K562 (cell line): Measurements from ENCODE around the gene RETN. TPM values are rescaled to one million over a fixed set of nuclear protein-coding genes. Genes with fewer than 3 reads are reported as not detected.

Experiments
- ATAC-seq: fragments of 200-7000 bp; cut with Tn5 transposase; 3 replicates; pipeline ENCODE4 v1.9.1; 2020; ENCODE audit warnings: moderate library complexity
- BruUV-seq: library from RNA; stranded (reverse); fragments of 400-500 nt; replicated peaks from 2 replicates; lab custom pipeline; 2021; lab: Mats Ljungman, UMichigan
- CTCF ChIA-PET: fragments of 300-600 bp; formaldehyde crosslinking; extraction: SDS; loops from one replicate; lab custom pipeline; 2021; ENCODE audit warnings: low intra/inter-chr PET ratio; lab: Yijun Ruan, JAX
- POLR2A ChIA-PET: fragments of 300-600, 350-650 bp; sonication (Branson Sonifier 250); formaldehyde crosslinking; extraction: SDS; loops from one replicate; lab custom pipeline; 2021; ENCODE audit warnings: antibody characterized with exemption, inconsistent platforms; lab: Yijun Ruan, JAX
- DNase-seq, 4 experiments: peaks; one replicate each; pipeline versions ENCODE4 v3.0.0 to v3.0.0-alpha.2; 2011 to 2018; ENCODE audit warnings: low spot score in 3 of 4, mixed read lengths in 3 of 4; ENCODE audit errors: extremely low read depth in 1 of 4
- FAIRE-seq: peaks from 2 replicates; lab custom pipeline; 2011; peaks lifted over from hg19 to GRCh38; lab: Jason Lieb, UNC
- H2AFZ ChIP-seq: 2 replicates; pipeline ENCODE4 v1.6.0; 2011; ENCODE audit warnings: low read depth, low read length, control low read depth, inconsistent platforms
- H3K27ac ChIP-seq: fragments of 200-600 bp; 3 replicates; pipeline ENCODE4 v1.8.0; 2011; ENCODE audit warnings: low read depth, mild to moderate bottlenecking, control low read depth, inconsistent platforms, low read length, moderate library complexity, mixed read lengths; ENCODE audit errors: extremely low read depth
- H3K27me3 ChIP-seq, 2 experiments: fragments of 300-600 bp in 1 of 2; 2 replicates in 1 of 2; 3 replicates in 1 of 2; pipeline versions ENCODE4 v1.6.0 to v1.8.0; 2011; ENCODE audit warnings: inconsistent platforms in 2 of 2, low read length in 2 of 2, mild to moderate bottlenecking in 1 of 2, mixed read lengths in 1 of 2, moderate library complexity in 1 of 2; ENCODE audit not compliant: control insufficient read depth in 2 of 2, insufficient read depth in 2 of 2
- H3K36me3 ChIP-seq: fragments of 300-600 bp; 3 replicates; pipeline ENCODE4 v1.8.0; 2011; ENCODE audit warnings: mild to moderate bottlenecking, low read length, inconsistent platforms; ENCODE audit not compliant: control insufficient read depth, insufficient read depth
- H3K4me1 ChIP-seq, 2 experiments: fragments of 200-600 bp in 1 of 2; replicated peaks in 1 of 2; 2 replicates in 1 of 2; 3 replicates in 1 of 2; pipeline versions ENCODE4 v1.5.1 to v1.8.0; 2011; ENCODE audit warnings: inconsistent platforms in 2 of 2, low read length in 2 of 2, mild to moderate bottlenecking in 1 of 2, mixed read lengths in 1 of 2, moderate library complexity in 1 of 2; ENCODE audit not compliant: control insufficient read depth in 2 of 2, insufficient read depth in 2 of 2
- H3K4me2 ChIP-seq: 2 replicates; pipeline ENCODE4 v1.6.1; 2011; ENCODE audit warnings: low read length, control low read depth, inconsistent platforms, mixed read lengths; ENCODE audit not compliant: insufficient read depth
- H3K4me3 ChIP-seq: fragments of 200-600 bp; sonication (generic), shearing (Covaris generic); 2 replicates; pipeline ENCODE4 v1.5.1; 2016; ENCODE audit warnings: control low read depth, inconsistent platforms
- H3K79me2 ChIP-seq: fragments of 200-600 bp; 3 replicates; pipeline ENCODE4 v1.8.0; 2011; ENCODE audit warnings: low read length, inconsistent platforms; ENCODE audit not compliant: control insufficient read depth, insufficient read depth
- H3K9ac ChIP-seq, 2 experiments: 2 replicates each; pipeline versions ENCODE4 v1.6.0 to v1.6.1; 2011; ENCODE audit warnings: low read depth in 2 of 2, low read length in 2 of 2, control low read depth in 1 of 2, inconsistent platforms in 1 of 2, mild to moderate bottlenecking in 1 of 2, mixed read lengths in 1 of 2; ENCODE audit not compliant: insufficient read depth in 1 of 2
- H3K9me1 ChIP-seq: one replicate; pipeline ENCODE4 v1.6.0; 2011; ENCODE audit warnings: inconsistent platforms, mild to moderate bottlenecking, low read length, moderate library complexity; ENCODE audit not compliant: control insufficient read depth, insufficient read depth
- H3K9me3 ChIP-seq: replicated peaks from 2 replicates; pipeline ENCODE4 v1.5.1; 2011; ENCODE audit warnings: low read depth, low read length, inconsistent platforms; ENCODE audit not compliant: control insufficient read depth, insufficient read depth
- H4K20me1 ChIP-seq: replicated peaks from 2 replicates; pipeline ENCODE4 v1.6.1; 2011; ENCODE audit warnings: low read length, inconsistent platforms, mixed read lengths; ENCODE audit not compliant: control insufficient read depth, insufficient read depth
- ARID3A ChIP-seq: IDR thresholded peaks from 2 replicates; pipeline ENCODE4 v1.6.1; 2012; ENCODE audit warnings: low read depth, low read length, improper control_type of control experiment, borderline replicate concordance
- CHD1 ChIP-seq: fragments of 200-600 bp; sonication (generic); IDR thresholded peaks from one replicate; pipeline ENCODE4 v1.6.1; 2012; ENCODE audit warnings: mild to moderate bottlenecking, moderate library complexity, low read length, inconsistent platforms
- ETV6 ChIP-seq, 3 experiments: fragments of 150-350 bp in 1 of 3; sonication (generic) in 1 of 3; formaldehyde crosslinking in 1 of 3; IDR thresholded peaks; 2 replicates each; pipeline versions ENCODE4 v1.6.1 to v1.8.0; 2014 to 2022; ENCODE audit warnings: borderline replicate concordance in 2 of 3, low read depth in 2 of 3, antibody characterized with exemption in 1 of 3, low read length in 1 of 3, mild to moderate bottlenecking in 1 of 3, missing genetic modification reagents in 1 of 3
- HMG20A ChIP-seq: fragments of 450-650 bp; formaldehyde crosslinking; conservative IDR thresholded peaks from 2 replicates; pipeline ENCODE4 v1.4.0; 2020; ENCODE audit warnings: mild to moderate bottlenecking, mixed read lengths
- HNRNPL ChIP-seq: fragments of 200-400 bp; formaldehyde crosslinking; IDR thresholded peaks from 2 replicates; pipeline ENCODE4 v1.6.1; 2017; ENCODE audit warnings: low read depth, mild to moderate bottlenecking, low read length
- MIER1 ChIP-seq: fragments of 450-650 bp; IDR thresholded peaks from 2 replicates; pipeline ENCODE4 v1.6.1; 2016; ENCODE audit warnings: antibody characterized with exemption, mild to moderate bottlenecking, low read depth
- POLR2G ChIP-seq: fragments of 200-400 bp; formaldehyde crosslinking; IDR thresholded peaks from 2 replicates; pipeline ENCODE4 v1.6.1; 2017; ENCODE audit warnings: low read depth, mild to moderate bottlenecking, antibody characterized with exemption, low read length, moderate library complexity
- RB1 ChIP-seq: fragments of 450-650 bp; IDR thresholded peaks from 2 replicates; pipeline ENCODE4 v1.6.1; 2017; ENCODE audit warnings: low read depth, mild to moderate bottlenecking
- RBFOX2 ChIP-seq: fragments of 200-400 bp; formaldehyde crosslinking; IDR thresholded peaks from 2 replicates; pipeline ENCODE4 v1.6.1; 2017; ENCODE audit warnings: low read depth, mild to moderate bottlenecking, low read length, moderate library complexity
- RBM39 ChIP-seq: fragments of 200-400 bp; formaldehyde crosslinking; optimal IDR thresholded peaks from 2 replicates; pipeline ENCODE3; 2018; ENCODE audit warnings: low read depth, low read length
- TAF15 ChIP-seq: fragments of 200-400 bp; formaldehyde crosslinking; IDR thresholded peaks from 2 replicates; pipeline ENCODE4 v1.6.1; 2017; ENCODE audit warnings: mild to moderate bottlenecking, low read depth, low read length, moderate library complexity
- TCFL5 ChIP-seq: fragments of 250-450 bp; sonication (Bioruptor Pico); conservative IDR thresholded peaks from 2 replicates; pipeline ENCODE4 v1.6.1; 2021; ENCODE audit warnings: mild to moderate bottlenecking, moderate library complexity, matching md5 sums
- ZBTB49 ChIP-seq: sonication (generic); formaldehyde crosslinking; IDR thresholded peaks from 2 replicates; pipeline ENCODE4 v1.8.0; 2022; ENCODE audit warnings: missing genetic modification reagents, mild to moderate bottlenecking, borderline replicate concordance
- WGBS: fragments of 100-300 bp; shearing (Covaris generic); methylation state at CpG from one replicate; pipeline ENCODE4 v1.1.6; 2016; ENCODE audit warnings: low coverage, mixed read lengths; ENCODE audit not compliant: insufficient coverage; ENCODE audit errors: missing lambda C conversion rate; 5-methylcytosine and 5-hydroxymethylcytosine counted together
- in situ Hi-C: fragments of 300-500 bp; cut with MboI; formaldehyde crosslinking; loops from 4 replicates; pipeline ENCODE4 v1.15.0; 2018; ENCODE audit warnings: inconsistent platforms, mixed read lengths
- intact Hi-C: fragments of 100-400 bp; cut with micrococcal nuclease; formaldehyde crosslinking; loops from 2 replicates; pipeline ENCODE4 v1.14.2; 2022
- polyA plus RNA-seq, 8 experiments: library from polyadenylated mRNA; depleted of rRNA in 4 of 8; stranded (reverse) in 5 of 8; unstranded in 3 of 8; fragments of >200 nt; fragmentation: Nextera tagmentation in 2 of 8; fragmentation: Illumina TruSeq in 1 of 8; extraction: Ambion mirVana in 2 of 8; extraction: Trizol in 1 of 8; gene quantifications; 2 replicates each; pipeline versions ENCODE4 v1.2.1 to v1.2.3, GENCODE V29; 2011 to 2014; ENCODE audit warnings: inconsistent platforms in 1 of 8, missing spikeins in 1 of 8
- total RNA-seq, 7 experiments: library from RNA; depleted of rRNA in 6 of 7; stranded (reverse); fragments of >200 nt in 6 of 7; fragmentation: Illumina TruSeq in 2 of 7; extraction: Trizol in 2 of 7; gene quantifications; 2 replicates each; pipeline versions ENCODE4 v1.2.1 to v1.2.3, GENCODE V29; 2011 to 2021; ENCODE audit warnings: low replicate concordance in 1 of 7

The RETN gene
- total and polyA plus RNA-seq, 9 of the 15 experiments (the other 6 are each of a cell fraction or from before 2014, with no cell fraction given) = not detected

- TF ChIP-seq ARID3A (no peak), RB1 (no peak), HMG20A (CRISPR knock-in tag) (no peak), TCFL5 (CRISPR knock-in tag) (no peak), RBM39 (no peak), ETV6 (IDR thresholded peaks at IDR 0.05; ENCODE audit: borderline replicate concordance in 1 of 2, low read depth in 2 of 2, low read length in 1 of 2) (no peak), ETV6 (CRISPR knock-in tag; IDR thresholded peaks at IDR 0.05; ENCODE audit: borderline replicate concordance) (no peak)
These were observed 37.3 kb upstream of the RETN start (continued) for GRCh38 chr19:7631577-7631976.

GRCh38 chr19:7632340-7633203 lies 36.3 kb upstream of the RETN start:
- in situ Hi-C loops = no loop called here
- DNase-seq = no peak
- no peak overlapping the region for H2AFZ ChIP-seq
- H3K4me3 ChIP-seq = no peak overlapping the region
- H3K36me3 ChIP-seq = peaks cover 15% of the 10 kb centered on the region; the same call in 2 of the 3 replicates
- BruUV-seq = no TSS peak
- H3K27ac ChIP-seq = no peak overlapping the region
- peaks cover 21 to 38% of the 10 kb centered on the region in 2 experiments; a peak in 4 of 5 replicates for H3K4me1 ChIP-seq
- H3K9me1 ChIP-seq = no peaks in the 10 kb centered on the region
- POLR2A ChIA-PET = interaction anchor here (0.7 kb wide), 2 partner anchors 11 to 26 kb away, joined by 3 read pairs; no protein-coding TSS in a partner anchor
- H3K27me3 ChIP-seq = no peaks in the 10 kb centered on the region
- no peak for TF ChIP-seq TAF15
- no peak for TF ChIP-seq ZBTB49 (CRISPR knock-in tag)
- TF ChIP-seq POLR2G = peak; percentile 59
- no peak for TF ChIP-seq CHD1
- TF ChIP-seq MIER1 = no peak
- no peak for TF ChIP-seq HNRNPL
- TF ChIP-seq RBFOX2 = peak; percentile 54; the same call in 1 of the 2 replicates
- WGBS = 86% methylated on average over 19 of the region's 40 CpGs
- H4K20me1 ChIP-seq = no peaks in the 10 kb centered on the region
- H3K9ac ChIP-seq = 0 out of 4 replicates have a peak overlapping the region, but pooled peaks of 1 of the 2 experiments have one; percentile 39
- ATAC-seq = no peak
- H3K4me2 ChIP-seq = no peak overlapping the region
- intact Hi-C loops = no loop called here
- H3K9me3 ChIP-seq = no peaks in the 10 kb centered on the region
- no peak for FAIRE-seq
- peaks cover 46% of the 10 kb centered on the region for H3K79me2 ChIP-seq
- CTCF ChIA-PET = no interaction called here
